Adrenal gland (tissue), 5 donors: Measurements from ENCODE around the gene GABRR2.

Experiments
- CTCF ChIP-seq, 6 experiments: fragments of 450-650 bp in 4 of 6; fragments of 200-600 bp in 2 of 6; sonication (generic) in 1 of 6; IDR thresholded peaks; 1 replicate in 5 of 6; 2 replicates in 1 of 6; pipeline versions ENCODE4 v1.5.1 to v1.8.0; 2016 to 2021; ENCODE audit warnings: antibody characterized with exemption in 6 of 6, mild to moderate bottlenecking in 2 of 6, moderate library complexity in 1 of 6
- POLR2A ChIP-seq, 2 donors: fragments of 450-650 bp; IDR thresholded peaks; one replicate each; pipeline ENCODE4 v1.6.1; 2017; ENCODE audit warnings: antibody characterized with exemption in 2 of 2, mild to moderate bottlenecking in 2 of 2, moderate library complexity in 1 of 2
- donor health status: DM: no; HTN: no; CAD: no.

- TF ChIP-seq CTCF (IDR thresholded peaks at IDR 0.05) (no peak), POLR2A (IDR thresholded peaks at IDR 0.05) (no peak)
Observed at GRCh38 chr6:89212472-89212871, 102.6 kb downstream of the GABRR2 start.
